Right lobe of liver (tissue), 6 donors: Measurements from ENCODE around the gene SLC2A10. TPM values are rescaled to one million over a fixed set of nuclear protein-coding genes. Genes with fewer than 3 reads are reported as not detected.
A peak's percentile ranks its signal among the peaks of the same experiment; 100 is the strongest.

Source experiments
- ATAC-seq, 4 donors: fragments of 200-7000 bp; cut with Tn5 transposase; one replicate each; pipeline ENCODE4 v1.9.1; 2020; ENCODE audit warnings: mild to moderate bottlenecking in 4 of 4, moderate library complexity in 4 of 4
- DNase-seq, 3 donors: peaks; one replicate each; pipeline ENCODE4 v3.0.0-alpha.2; 2020
- H3K27ac ChIP-seq, 3 donors: fragments of 200-600 bp; one replicate each; pipeline ENCODE4 v1.8.0; 2022
- H3K27me3 ChIP-seq, 2 donors: fragments of 200-600 bp; one replicate each; pipeline ENCODE4 v1.8.0; 2022
- H3K36me3 ChIP-seq, 4 donors: fragments of 200-600 bp; sonication (generic) in 1 of 4; one replicate each; pipeline versions ENCODE4 v1.5.1 to v1.8.0; 2017 to 2022; ENCODE audit warnings: control low read depth in 1 of 4
- H3K4me1 ChIP-seq, 4 donors: fragments of 200-600 bp; sonication (generic) in 1 of 4; one replicate each; pipeline versions ENCODE4 v1.5.1 to v1.8.0; 2017 to 2022; ENCODE audit warnings: control low read depth in 1 of 4
- H3K4me3 ChIP-seq, 3 donors: fragments of 200-600 bp; one replicate each; pipeline ENCODE4 v1.8.0; 2022
- H3K9me3 ChIP-seq, 4 donors: fragments of 200-600 bp; sonication (generic) in 1 of 4; one replicate each; pipeline versions ENCODE4 v1.5.1 to v1.8.0; 2017 to 2022; ENCODE audit warnings: control low read depth in 1 of 4
- CTCF ChIP-seq, 4 donors: fragments of 200-600 bp in 3 of 4; fragments of 450-650 bp in 1 of 4; IDR thresholded peaks; one replicate each; pipeline versions ENCODE4 v1.5.1 to v1.8.0; 2016 to 2022; ENCODE audit warnings: antibody characterized with exemption in 4 of 4, mild to moderate bottlenecking in 2 of 4
- POLR2A ChIP-seq: fragments of 450-650 bp; IDR thresholded peaks from one replicate; pipeline ENCODE4 v1.6.1; 2017; ENCODE audit warnings: antibody characterized with exemption, mild to moderate bottlenecking
- WGBS: methylation state at CpG from one replicate; pipeline ENCODE4 v1.1.6; 2018; ENCODE audit warnings: low coverage, low lambda C conversion rate; ENCODE audit not compliant: insufficient coverage; ENCODE audit errors: missing lambda C conversion rate; 5-methylcytosine and 5-hydroxymethylcytosine counted together
- intact Hi-C, 2 donors: fragments of 100-400 bp; cut with DNase I; formaldehyde crosslinking; loops; one replicate each; pipeline versions ENCODE4 v1.11.2 to v1.14.1; 2022
- total RNA-seq, 6 experiments: library from RNA; depleted of rRNA in 2 of 6; stranded (reverse); fragments of >200 nt in 2 of 6; fragmentation: NEBNext Ultra II Directional in 3 of 6; extraction: Animal tissue kit (Norgen Biotek cat#: 25700) in 3 of 6; gene quantifications; one replicate each; pipeline versions ENCODE4 v1.1.0 to v1.2.4, GENCODE V29; 2016 to 2023
- donor health status: DM: no; HTN: yes; CAD: no.
- donor health status: DM: no; HTN: no; CAD: no.
- donor health status: DM: no; HTN: no; CAD: no.
- donor health status: DM: no; HTN: yes; CAD: no.
- donor health status: DM: no; HTN: yes; CAD: no.

Gene SLC2A10
- total RNA-seq, 6 experiments from 2014 or later = 35.4 to 47.3 (median 42.7) TPM

GRCh38 chr20:46720776-46721425 is 11.5 kb downstream of the SLC2A10 start:
- Histone ChIP-seq H3K36me3 (no peaks in the 10 kb centered on the region), H3K9me3 (no peaks in the 10 kb centered on the region), H3K4me3 (no peak overlapping the region), H3K27me3 (no peaks in the 10 kb centered on the region), H3K4me1 (peaks cover 0 to 3% (median 1%) of the 10 kb centered on the region in 4 donors), H3K27ac (no peak overlapping the region)
- intact Hi-C loops = no loop called here
- TF ChIP-seq POLR2A = no peak
- TF ChIP-seq CTCF (IDR thresholded peaks at IDR 0.05) = no peak
- DNase-seq (no peak), ATAC-seq (no peak)

GRCh38 chr20:46721476-46721875 is 12.0 kb downstream of the SLC2A10 start:
- 13% methylated on average over 1 of the region's 1 CpG for WGBS
- H3K9me3 ChIP-seq = no peaks in the 10 kb centered on the region
- no peaks in the 10 kb centered on the region for H3K4me1 ChIP-seq
- H3K27me3 ChIP-seq = no peaks in the 10 kb centered on the region
- H3K36me3 ChIP-seq = no peaks in the 10 kb centered on the region
- H3K4me3 ChIP-seq = no peak overlapping the region
- DNase-seq = no peak
- intact Hi-C loops = no loop called here
- H3K27ac ChIP-seq = no peak overlapping the region
- no peak for TF ChIP-seq CTCF (IDR thresholded peaks at IDR 0.05)
- no peak for TF ChIP-seq POLR2A
- ATAC-seq = peak in 2 of 4 donors; percentile 30 to 55

GRCh38 chr20:46722450-46722849 is 13.0 kb downstream of the SLC2A10 start:
- 83% methylated on average over 1 of the region's 2 CpGs for WGBS
- TF ChIP-seq POLR2A (no peak), CTCF (IDR thresholded peaks at IDR 0.05) (no peak)
- intact Hi-C loops = no loop called here

GRCh38 chr20:46723039-46723438 is 13.6 kb downstream of the SLC2A10 start:
- intact Hi-C loops = no loop called here
- Histone ChIP-seq H3K27me3 (no peaks in the 10 kb centered on the region), H3K27ac (no peak overlapping the region), H3K4me3 (no peak overlapping the region), H3K4me1 (no peaks in the 10 kb centered on the region), H3K36me3 (no peaks in the 10 kb centered on the region), H3K9me3 (no peaks in the 10 kb centered on the region)
- no peak for ATAC-seq
- no peak for DNase-seq
- TF ChIP-seq POLR2A (no peak), CTCF (IDR thresholded peaks at IDR 0.05) (no peak)
- WGBS = 100% methylated on average over 1 of the region's 1 CpG

More at GRCh38 chr20:46722450-46722849, 13.0 kb downstream of the SLC2A10 start:
- Histone ChIP-seq H3K4me1 (no peaks in the 10 kb centered on the region), H3K4me3 (no peak overlapping the region), H3K9me3 (no peaks in the 10 kb centered on the region), H3K27me3 (no peaks in the 10 kb centered on the region), H3K27ac (no peak overlapping the region), H3K36me3 (no peaks in the 10 kb centered on the region)
- ATAC-seq (no peak), DNase-seq (no peak)
